Keratinocyte (primary cell): ENCODE measurements around the gene APH1B. TPM values are rescaled to one million over a fixed set of nuclear protein-coding genes. Genes with fewer than 3 reads are reported as not detected.

Source experiments
- DNase-seq: peaks from one replicate; pipeline ENCODE4 v3.0.0-alpha.2; 2011; ENCODE audit warnings: low read depth, missing footprints, low spot score
- FAIRE-seq: peaks from 2 replicates; lab custom pipeline; 2011; peaks lifted over from hg19 to GRCh38; lab: Jason Lieb, UNC
- H2AFZ ChIP-seq: 2 replicates; pipeline ENCODE4 v1.6.0; 2012; ENCODE audit warnings: low read length, control low read depth, inconsistent platforms; ENCODE audit not compliant: control insufficient read depth
- H3K27ac ChIP-seq: 2 replicates; pipeline ENCODE4 v1.5.1; 2011; ENCODE audit warnings: low read length; ENCODE audit not compliant: control insufficient read depth, insufficient read depth
- H3K27me3 ChIP-seq: 3 replicates; pipeline ENCODE4 v1.6.0; 2011; ENCODE audit warnings: low read length; ENCODE audit not compliant: control insufficient read depth, insufficient read depth; ENCODE audit errors: extremely low read depth
- H3K36me3 ChIP-seq, 2 experiments: 2 replicates in 1 of 2; 3 replicates in 1 of 2; pipeline ENCODE4 v1.5.1; 2011; ENCODE audit warnings: low read length in 2 of 2, mild to moderate bottlenecking in 1 of 2; ENCODE audit not compliant: control insufficient read depth in 2 of 2, insufficient read depth in 2 of 2; ENCODE audit errors: extremely low read depth in 1 of 2
- H3K4me1 ChIP-seq: 3 replicates; pipeline ENCODE4 v1.5.1; 2011; ENCODE audit warnings: low read length; ENCODE audit not compliant: control insufficient read depth, insufficient read depth; ENCODE audit errors: extremely low read depth
- H3K4me2 ChIP-seq: 3 replicates; pipeline ENCODE4 v1.6.0; 2011; ENCODE audit warnings: low read depth, low read length; ENCODE audit not compliant: control insufficient read depth, insufficient read depth; ENCODE audit errors: extremely low read depth
- H3K4me3 ChIP-seq, 3 experiments: fragments of 200-600 bp in 1 of 3; sonication (generic) in 1 of 3; 2 replicates in 2 of 3; 3 replicates in 1 of 3; pipeline ENCODE4 v1.5.1; 2011 to 2016; ENCODE audit warnings: low read length in 3 of 3, mild to moderate bottlenecking in 3 of 3, control low read depth in 2 of 3, inconsistent platforms in 1 of 3, low read depth in 1 of 3, mixed read lengths in 1 of 3, mixed run types in 1 of 3, moderate library complexity in 1 of 3; ENCODE audit not compliant: control insufficient read depth in 2 of 3, insufficient read depth in 2 of 3; ENCODE audit errors: extremely low read depth in 1 of 3
- H3K79me2 ChIP-seq: 2 replicates; pipeline ENCODE4 v1.6.0; 2012; ENCODE audit warnings: low read length; ENCODE audit not compliant: control insufficient read depth, insufficient read depth
- H3K9ac ChIP-seq: 3 replicates; pipeline ENCODE4 v1.6.0; 2011; ENCODE audit warnings: low read length; ENCODE audit not compliant: control insufficient read depth, insufficient read depth; ENCODE audit errors: extremely low read depth
- H3K9me1 ChIP-seq: 3 replicates; pipeline ENCODE4 v1.6.0; 2011; ENCODE audit warnings: low read length; ENCODE audit not compliant: control insufficient read depth, insufficient read depth; ENCODE audit errors: extremely low read depth
- H3K9me3 ChIP-seq: 2 replicates; pipeline ENCODE4 v1.5.1; 2012; ENCODE audit warnings: low read depth, low read length; ENCODE audit not compliant: control insufficient read depth
- H4K20me1 ChIP-seq: 3 replicates; pipeline ENCODE4 v1.6.0; 2011; ENCODE audit warnings: low read length; ENCODE audit not compliant: control insufficient read depth, insufficient read depth; ENCODE audit errors: extremely low read depth
- CTCF ChIP-seq, 3 experiments: IDR thresholded peaks in 1 of 3; conservative IDR thresholded peaks in 1 of 3; optimal IDR thresholded peaks in 1 of 3; 2 replicates in 2 of 3; 3 replicates in 1 of 3; pipeline versions ENCODE3 to v1.5.1; 2011; ENCODE audit warnings: low read length in 3 of 3, mild to moderate bottlenecking in 3 of 3, moderate library complexity in 2 of 3, control low read depth in 1 of 3, inconsistent platforms in 1 of 3; ENCODE audit not compliant: insufficient read depth in 2 of 3; ENCODE audit errors: extremely low read depth in 1 of 3
- EZH2 ChIP-seq: IDR thresholded peaks from one replicate; pipeline ENCODE4 v1.6.1; 2012; ENCODE audit warnings: inconsistent platforms, mild to moderate bottlenecking, low read length, moderate library complexity
- dilution Hi-C: fragments of 300-500 bp; cut with MboI; formaldehyde crosslinking; loops from one replicate; pipeline ENCODE4 v1.7.0; 2020; ENCODE audit warnings: low sequenced_read_pairs; ENCODE audit not compliant: extremely low pct_ligation_motif_present
- polyA plus RNA-seq, 5 experiments: library from polyadenylated mRNA; depleted of rRNA in 3 of 5; stranded (reverse) in 3 of 5; stranded (forward) in 1 of 5; unstranded in 1 of 5; fragments of >200 nt; gene quantifications; 1 replicate in 1 of 5; 2 replicates in 3 of 5; 3 replicates in 1 of 5; pipeline versions ENCODE4 v1.2.1 to v1.2.3, GENCODE V29; 2011 to 2012; ENCODE audit warnings: missing spikeins in 2 of 5, low read depth in 1 of 5, low replicate concordance in 1 of 5

APH1B gene
- polyA plus RNA-seq, 1 donor (not counting 4 experiments of a cell fraction or from before 2014, with no cell fraction given) = 7.0 TPM

GRCh38 chr15:63347074-63347857 lies 69.9 kb downstream of the APH1B start:
- Histone ChIP-seq H4K20me1 (no peaks in the 10 kb centered on the region), H2AFZ (no peak overlapping the region), H3K9ac (peak overlapping the region; percentile 3), H3K4me3 (peak overlapping the region in 1 of 3 experiments; percentile 21), H3K27me3 (no peaks in the 10 kb centered on the region), H3K9me1 (peaks cover 9% of the 10 kb centered on the region), H3K36me3 (peaks cover 1 to 18% of the 10 kb centered on the region in 2 experiments), H3K4me2 (peak overlapping the region; percentile 38), H3K4me1 (peaks cover 71% of the 10 kb centered on the region), H3K79me2 (peaks cover 2% of the 10 kb centered on the region), H3K27ac (peak overlapping the region; percentile 95), H3K9me3 (no peaks in the 10 kb centered on the region)
- dilution Hi-C loops = no loop called here
- FAIRE-seq = no peak
- TF ChIP-seq EZH2 = no peak
- no peak for TF ChIP-seq CTCF (optimal IDR thresholded peaks at IDR 0.05 in 1 of 3, IDR thresholded peaks at IDR 0.05 in 1 of 3, conservative IDR thresholded peaks at IDR 0.05 in 1 of 3; ENCODE audit: extremely low read depth in 1 of 3, insufficient read depth in 2 of 3, low read length in 3 of 3)
- DNase-seq = no peak

GRCh38 chr15:63348392-63348791 lies 71.0 kb downstream of the APH1B start:
- Histone ChIP-seq H3K79me2 (peaks cover 2% of the 10 kb centered on the region), H3K36me3 (peaks cover 3 to 18% of the 10 kb centered on the region in 2 experiments), H3K4me2 (peak overlapping the region; percentile 72), H3K9me1 (peaks cover 9% of the 10 kb centered on the region), H3K4me1 (peaks cover 78% of the 10 kb centered on the region), H3K9me3 (no peaks in the 10 kb centered on the region), H3K9ac (peak overlapping the region; percentile 55), H2AFZ (peak overlapping the region; percentile 60), H3K27me3 (no peaks in the 10 kb centered on the region), H4K20me1 (no peaks in the 10 kb centered on the region), H3K27ac (peak overlapping the region; percentile 95), H3K4me3 (peak overlapping the region in 2 of 3 experiments; percentile 14 to 25)
- TF ChIP-seq EZH2 (no peak), CTCF (optimal IDR thresholded peaks at IDR 0.05 in 1 of 3, IDR thresholded peaks at IDR 0.05 in 1 of 3, conservative IDR thresholded peaks at IDR 0.05 in 1 of 3; ENCODE audit: extremely low read depth in 1 of 3, insufficient read depth in 2 of 3, low read length in 3 of 3) (no peak)
- dilution Hi-C loops = no loop called here
- DNase-seq = no peak
- FAIRE-seq = peak; percentile 95
